Inflammatory macrophage (primary cell): Measurements from ENCODE around the gene PIK3CB.

ENCODE experiments used
- DNase-seq, 2 donors: peaks; one replicate each; pipeline ENCODE4 v3.0.0-alpha.2; 2020 to 2022
- total RNA-seq, 18 experiments: gene quantifications; one replicate each; lab custom pipeline; 2026; ENCODE audit warnings: mixed read lengths in 6 of 18, inconsistent platforms in 2 of 18; lab: John Stamatoyannopoulos, UW

Gene PIK3CB
- total RNA-seq: 12.2 to 155 (median 43.2) reads per million in 18 experiments

GRCh38 chr3:138834596-138835396 is at the start of gene PIK3CB:
PIK3CB (minus strand) TSS chr3:138834928; CDS start chr3:138759343, 75,585 bp downstream.
- DNase-seq: peak; percentile 88 to 92

GRCh38 chr3:138881233-138881632 is 46.5 kb upstream of the PIK3CB start:
- no peak for DNase-seq

- DNase-seq: no peak
Observed at GRCh38 chr3:138879541-138880380, 45.0 kb upstream of the PIK3CB start.

GRCh38 chr3:138877226-138877625 is 42.5 kb upstream of the PIK3CB start:
- no peak for DNase-seq

GRCh38 chr3:138875754-138876664 is 41.3 kb upstream of the PIK3CB start:
- DNase-seq: peak; percentile 82 to 90

- no peak for DNase-seq
Observed at GRCh38 chr3:138875096-138875753, 40.5 kb upstream of the PIK3CB start.

GRCh38 chr3:138873471-138874278 is 38.9 kb upstream of the PIK3CB start:
- peak in 1 of 2 donors; percentile 19 for DNase-seq

GRCh38 chr3:138872632-138873031 is 37.9 kb upstream of the PIK3CB start:
- no peak for DNase-seq

GRCh38 chr3:138867996-138868395 is 33.3 kb upstream of the PIK3CB start:
- DNase-seq: no peak

- DNase-seq: no peak
Observed at GRCh38 chr3:138863776-138864113, 29.0 kb upstream of the PIK3CB start.

GRCh38 chr3:138862924-138863775 is 28.4 kb upstream of the PIK3CB start:
- DNase-seq: peak; percentile 63 to 81

- peak; percentile 90 to 92 for DNase-seq
Observed at GRCh38 chr3:138862531-138862923, 27.8 kb upstream of the PIK3CB start.

GRCh38 chr3:138861798-138862197 is 27.1 kb upstream of the PIK3CB start:
- peak in 1 of 2 donors; percentile 49 for DNase-seq

GRCh38 chr3:138856799-138857198 is 22.1 kb upstream of the PIK3CB start:
- no peak for DNase-seq

- DNase-seq: no peak
Observed at GRCh38 chr3:138854940-138855339, 20.2 kb upstream of the PIK3CB start.

- no peak for DNase-seq
Observed at GRCh38 chr3:138854204-138854603, 19.5 kb upstream of the PIK3CB start.

GRCh38 chr3:138850151-138850550 is 15.4 kb upstream of the PIK3CB start:
- DNase-seq: no peak

GRCh38 chr3:138849222-138849940 is 14.7 kb upstream of the PIK3CB start:
- no peak for DNase-seq

GRCh38 chr3:138848696-138849095 is 14.0 kb upstream of the PIK3CB start:
- no peak for DNase-seq
